Kidney epithelial cell (primary cell): ENCODE data around the gene PNPLA2. TPM values are rescaled to one million over a fixed set of nuclear protein-coding genes. Genes with fewer than 3 reads are reported as not detected.

Source experiments
- DNase-seq: peaks from one replicate; pipeline ENCODE4 v3.0.0-alpha.2; 2010; ENCODE audit warnings: low read depth
- H3K27me3 ChIP-seq: 2 replicates; pipeline ENCODE4 v1.6.0; 2011; ENCODE audit warnings: low read length; ENCODE audit not compliant: control insufficient read depth, insufficient read depth
- H3K36me3 ChIP-seq: 2 replicates; pipeline ENCODE4 v1.5.1; 2011; ENCODE audit warnings: low read length; ENCODE audit not compliant: control insufficient read depth, insufficient read depth
- H3K4me3 ChIP-seq: 2 replicates; pipeline ENCODE4 v1.5.1; 2011; ENCODE audit warnings: low read depth, mild to moderate bottlenecking, control low read depth, low read length
- CTCF ChIP-seq: IDR thresholded peaks from 2 replicates; pipeline ENCODE4 v1.5.1; 2011; ENCODE audit warnings: mild to moderate bottlenecking, moderate library complexity, low read length, control low read depth, inconsistent platforms; ENCODE audit not compliant: insufficient read depth, poor library complexity, severe bottlenecking
- total RNA-seq: library from RNA; depleted of rRNA; stranded (reverse); fragments of >200 nt; gene quantifications from 2 replicates; pipeline ENCODE4 v1.2.3, GENCODE V29; 2015

PNPLA2 gene
- total RNA-seq, 1 donor from 2014 or later = 27.5 TPM

- Histone ChIP-seq H3K36me3 (peaks cover 7% of the 10 kb centered on the region), H3K27me3 (no peaks in the 10 kb centered on the region), H3K4me3 (peak overlapping the region; percentile 93)
- no peak for TF ChIP-seq CTCF
- no peak for DNase-seq
Measured at GRCh38 chr11:841981-842369, 23.3 kb downstream of the PNPLA2 start.

GRCh38 chr11:842370-843002 is 23.8 kb downstream of the PNPLA2 start, which contains the start of the genes POLR2L and TSPAN4:
Gene POLR2L (minus strand): TSS chr11:842529. CDS start chr11:842508, 21 bp downstream.
Gene TSPAN4 (plus strand): TSS chr11:842852. CDS start chr11:850305, 7,453 bp downstream.
- Histone ChIP-seq H3K4me3 (peak within 1 kb of the TSS; percentile 93), H3K36me3 (peaks cover 5% of the 10 kb centered on the region), H3K27me3 (no peaks in the 10 kb centered on the region)
- no peak for TF ChIP-seq CTCF
- DNase-seq = no peak

GRCh38 chr11:843086-843734 is 24.5 kb downstream of the PNPLA2 start:
- no peaks in the 10 kb centered on the region for H3K27me3 ChIP-seq
- H3K4me3 ChIP-seq = peak overlapping the region; percentile 93
- H3K36me3 ChIP-seq = peaks cover 3% of the 10 kb centered on the region
- TF ChIP-seq CTCF = no peak
- DNase-seq = no peak

- no peak for DNase-seq
- Histone ChIP-seq H3K4me3 (peak overlapping the region; percentile 93), H3K36me3 (peaks cover 2% of the 10 kb centered on the region), H3K27me3 (no peaks in the 10 kb centered on the region)
- TF ChIP-seq CTCF = no peak
Measured at GRCh38 chr11:843818-844692, 25.3 kb downstream of the PNPLA2 start.

GRCh38 chr11:844693-845644 is 26.3 kb downstream of the PNPLA2 start:
- no peaks in the 10 kb centered on the region for H3K27me3 ChIP-seq
- DNase-seq = no peak
- H3K4me3 ChIP-seq = peak overlapping the region; percentile 93
- H3K36me3 ChIP-seq = peaks cover 2% of the 10 kb centered on the region
- no peak for TF ChIP-seq CTCF
